Measurements from ENCODE around the gene SLC25A12.

SLC25A12 gene

GRCh38 chr2:171789956-171790355 lies 104.1 kb downstream of the SLC25A12 start:
- H4K20me1 ChIP-seq (ENCODE audit: insufficient read depth, low read length): no peaks in the 10 kb centered on the region
- no peak for TF ChIP-seq EZH2 (IDR thresholded peaks at IDR 0.05; ENCODE audit: borderline replicate concordance, low read depth, low read length, severe bottlenecking)
- TF ChIP-seq CTCF (IDR thresholded peaks at IDR 0.05; ENCODE audit: borderline replicate concordance, extremely low read depth, low read length, poor library complexity, severe bottlenecking): no peak
- no peaks in the 10 kb centered on the region for H3K27me3 ChIP-seq (ENCODE audit: insufficient read depth, low read length, poor library complexity)
- no peaks in the 10 kb centered on the region for H3K9me3 ChIP-seq (ENCODE audit: insufficient read depth, low read length, severe bottlenecking)
- H3K36me3 ChIP-seq (ENCODE audit: insufficient read depth, low read length): peaks cover 76% of the 10 kb centered on the region
- ATAC-seq (ENCODE audit: insufficient read depth, low read depth): no peak
- no peak overlapping the region for H2AFZ ChIP-seq (ENCODE audit: low read depth, low read length)
- no peak overlapping the region for H3K9ac ChIP-seq (ENCODE audit: low read depth, low read length)
- H3K79me2 ChIP-seq (ENCODE audit: insufficient read depth, low read length): no peaks in the 10 kb centered on the region
- DNase-seq: no peak
- no peak overlapping the region for H3K4me3 ChIP-seq (ENCODE audit: low read depth in 1 of 2, low read length in 2 of 2)
- H3K27ac ChIP-seq (ENCODE audit: low read length): no peak overlapping the region
- H3K4me1 ChIP-seq (ENCODE audit: insufficient read depth, low read length): no peaks in the 10 kb centered on the region
- H3K4me2 ChIP-seq (ENCODE audit: insufficient read depth, low read length): no peak overlapping the region

- no peaks in the 10 kb centered on the region for H3K79me2 ChIP-seq (ENCODE audit: insufficient read depth, low read length)
- H3K9me3 ChIP-seq (ENCODE audit: insufficient read depth, low read length, severe bottlenecking): no peaks in the 10 kb centered on the region
- H3K9ac ChIP-seq (ENCODE audit: low read depth, low read length): no peak overlapping the region
- no peak overlapping the region for H3K4me3 ChIP-seq (ENCODE audit: low read depth in 1 of 2, low read length in 2 of 2)
- H3K4me1 ChIP-seq (ENCODE audit: insufficient read depth, low read length): no peaks in the 10 kb centered on the region
- no peaks in the 10 kb centered on the region for H4K20me1 ChIP-seq (ENCODE audit: insufficient read depth, low read length)
- H2AFZ ChIP-seq (ENCODE audit: low read depth, low read length): no peak overlapping the region
- DNase-seq (no peak), ATAC-seq (ENCODE audit: insufficient read depth, low read depth) (no peak)
- no peaks in the 10 kb centered on the region for H3K27me3 ChIP-seq (ENCODE audit: insufficient read depth, low read length, poor library complexity)
- H3K4me2 ChIP-seq (ENCODE audit: insufficient read depth, low read length): no peak overlapping the region
- peaks cover 86% of the 10 kb centered on the region for H3K36me3 ChIP-seq (ENCODE audit: insufficient read depth, low read length)
- no peak for TF ChIP-seq CTCF (IDR thresholded peaks at IDR 0.05; ENCODE audit: borderline replicate concordance, extremely low read depth, low read length, poor library complexity, severe bottlenecking)
- no peak overlapping the region for H3K27ac ChIP-seq (ENCODE audit: low read length)
Measured at GRCh38 chr2:171788316-171788993, 105.6 kb downstream of the SLC25A12 start.

GRCh38 chr2:171787333-171788072 lies 106.5 kb downstream of the SLC25A12 start:
- Histone ChIP-seq H4K20me1 (ENCODE audit: insufficient read depth, low read length) (no peaks in the 10 kb centered on the region), H3K4me2 (ENCODE audit: insufficient read depth, low read length) (no peak overlapping the region), H3K4me3 (ENCODE audit: low read depth in 1 of 2, low read length in 2 of 2) (no peak overlapping the region), H3K79me2 (ENCODE audit: insufficient read depth, low read length) (no peaks in the 10 kb centered on the region), H3K9me3 (ENCODE audit: insufficient read depth, low read length, severe bottlenecking) (no peaks in the 10 kb centered on the region), H3K36me3 (ENCODE audit: insufficient read depth, low read length) (peaks cover 87% of the 10 kb centered on the region), H3K9ac (ENCODE audit: low read depth, low read length) (no peak overlapping the region), H3K27ac (ENCODE audit: low read length) (no peak overlapping the region), H3K4me1 (ENCODE audit: insufficient read depth, low read length) (no peaks in the 10 kb centered on the region), H2AFZ (ENCODE audit: low read depth, low read length) (no peak overlapping the region), H3K27me3 (ENCODE audit: insufficient read depth, low read length, poor library complexity) (no peaks in the 10 kb centered on the region)
- ATAC-seq (ENCODE audit: insufficient read depth, low read depth): no peak
- DNase-seq: no peak
- TF ChIP-seq CTCF (IDR thresholded peaks at IDR 0.05; ENCODE audit: borderline replicate concordance, extremely low read depth, low read length, poor library complexity, severe bottlenecking): no peak
- TF ChIP-seq EZH2 (IDR thresholded peaks at IDR 0.05; ENCODE audit: borderline replicate concordance, low read depth, low read length, severe bottlenecking): no peak

Data from DND-41 (cell line).